Measurements from ENCODE around the gene GNAT3.

Gene GNAT3

DNA sequence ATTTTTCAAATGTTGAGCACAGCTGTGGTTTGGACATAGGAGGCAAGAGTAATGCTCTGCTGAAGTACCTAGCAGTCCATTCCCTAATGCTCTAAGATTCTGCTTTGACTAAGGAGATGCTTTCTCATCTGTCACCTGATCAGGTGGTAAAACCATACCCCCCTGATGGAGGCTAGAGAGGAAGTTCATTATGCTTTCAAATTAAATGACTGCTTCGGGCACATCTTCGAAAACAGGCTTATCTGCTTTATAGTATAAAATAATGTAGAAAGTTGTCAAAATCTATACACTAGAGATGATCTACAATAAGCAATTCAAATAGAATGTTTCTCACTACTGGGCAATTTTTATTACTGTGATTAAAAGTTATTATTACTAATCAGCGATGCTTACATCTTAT, at the start of gene GNAT3:
Gene GNAT3, minus strand, starts transcription at position 101 of the 400 bp plus-strand sequence. CDS start 138 bp downstream, outside the sequence.
- Histone ChIP-seq H3K79me2 (ENCODE audit: control insufficient read depth, insufficient read depth, low read length, unreplicated experiment) (no peaks in the 10 kb centered on the region), H3K4me3 (ENCODE audit: low read depth, low read length) (no peak within 1 kb of the TSS), H3K4me1 (ENCODE audit: control insufficient read depth, insufficient read depth, low read length, unreplicated experiment) (peaks cover 15% of the 10 kb centered on the region), H3K27me3 (ENCODE audit: insufficient read depth, low read length) (no peaks in the 10 kb centered on the region), H2AFZ (ENCODE audit: low read length, unreplicated experiment) (no peak within 1 kb of the TSS), H3K27ac (ENCODE audit: low read depth, low read length) (no peak within 1 kb of the TSS), H3K36me3 (ENCODE audit: insufficient read depth, low read length) (no peaks in the 10 kb centered on the region)

DNA sequence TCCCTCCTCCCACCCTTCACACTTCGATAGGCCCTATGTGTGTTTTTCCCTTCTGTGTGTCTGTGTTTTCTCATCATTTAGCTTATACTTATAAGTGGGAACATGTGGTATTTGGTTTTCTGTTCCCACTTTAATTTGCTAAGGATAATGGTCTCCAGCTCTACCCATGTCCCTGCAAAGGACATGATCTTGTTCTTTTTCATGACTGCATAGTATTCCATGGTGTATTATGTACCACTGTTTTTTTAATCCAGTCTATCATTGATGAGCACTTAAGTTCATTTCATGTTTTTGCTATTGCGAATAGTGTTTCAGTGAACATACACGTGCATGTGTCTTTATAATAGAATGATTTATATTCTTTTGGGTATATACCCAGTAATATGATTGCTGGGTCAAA, 46.3 kb upstream of the GNAT3 start:
- no peaks in the 10 kb centered on the region for H3K36me3 ChIP-seq (ENCODE audit: insufficient read depth, low read length)
- no peaks in the 10 kb centered on the region for H3K27me3 ChIP-seq (ENCODE audit: insufficient read depth, low read length)
- H2AFZ ChIP-seq (ENCODE audit: low read length, unreplicated experiment): no peak overlapping the region
- H3K4me3 ChIP-seq (ENCODE audit: low read depth, low read length): no peak overlapping the region
- no peaks in the 10 kb centered on the region for H3K4me1 ChIP-seq (ENCODE audit: control insufficient read depth, insufficient read depth, low read length, unreplicated experiment)
- H3K79me2 ChIP-seq (ENCODE audit: control insufficient read depth, insufficient read depth, low read length, unreplicated experiment): no peaks in the 10 kb centered on the region
- no peak overlapping the region for H3K27ac ChIP-seq (ENCODE audit: low read depth, low read length)

DNA sequence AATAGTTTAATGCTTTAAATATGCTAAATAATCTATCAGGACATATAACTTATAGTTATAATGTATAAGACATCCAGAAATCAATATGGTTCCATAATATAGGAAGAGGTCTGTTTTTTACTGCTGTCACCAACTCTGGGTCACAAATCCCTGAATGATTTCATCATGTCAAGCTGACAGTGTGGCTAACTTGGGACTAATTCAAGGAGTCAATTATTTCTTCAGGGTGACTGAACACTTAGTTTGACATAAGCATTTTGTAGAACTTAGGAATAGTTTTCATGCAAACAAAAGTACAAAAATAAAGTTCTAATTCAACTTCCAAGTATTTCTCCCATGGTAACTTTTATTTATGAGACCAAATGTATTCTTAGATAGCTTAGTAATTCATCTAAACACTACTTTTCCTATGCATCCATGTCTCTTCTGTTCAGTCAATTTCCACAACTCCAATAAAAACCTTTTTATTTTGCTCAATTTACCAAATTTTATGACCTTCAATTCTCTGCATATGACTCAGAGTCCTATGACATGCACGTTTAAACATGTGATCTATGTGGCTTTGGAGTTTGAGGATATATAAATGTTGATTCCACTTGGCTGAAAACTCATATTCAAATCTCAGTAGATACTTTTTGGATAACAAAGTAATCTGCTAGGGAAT, 40.3 kb upstream of the GNAT3 start:
- Histone ChIP-seq H2AFZ (ENCODE audit: low read length, unreplicated experiment) (no peak overlapping the region), H3K27me3 (ENCODE audit: insufficient read depth, low read length) (no peaks in the 10 kb centered on the region), H3K36me3 (ENCODE audit: insufficient read depth, low read length) (no peaks in the 10 kb centered on the region)

DNA sequence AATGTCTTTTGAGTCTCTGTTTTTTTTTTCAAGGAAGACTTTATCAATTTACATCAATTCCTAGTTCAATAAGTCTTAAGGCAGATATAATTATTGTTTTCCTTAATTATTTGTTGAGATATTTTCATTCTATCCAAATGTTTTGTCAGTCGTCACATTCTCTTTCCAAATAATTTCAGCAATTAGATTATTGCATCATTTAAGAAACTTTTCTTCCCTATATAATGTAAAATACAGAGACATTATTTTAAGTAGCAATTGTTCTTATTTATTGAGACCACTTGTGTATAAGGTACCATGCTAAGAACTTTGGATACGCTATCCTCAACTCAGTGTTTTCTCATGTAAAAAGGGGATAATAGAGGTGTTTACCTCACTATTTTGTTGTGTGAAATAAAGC, 38.1 kb upstream of the GNAT3 start:
- no peak overlapping the region for H3K27ac ChIP-seq (ENCODE audit: low read depth, low read length)
- H3K36me3 ChIP-seq (ENCODE audit: insufficient read depth, low read length): no peaks in the 10 kb centered on the region
- peaks cover 25% of the 10 kb centered on the region for H3K4me1 ChIP-seq (ENCODE audit: control insufficient read depth, insufficient read depth, low read length, unreplicated experiment)

More for the DNA sequence above, 40.3 kb upstream of the GNAT3 start:
- no peaks in the 10 kb centered on the region for H3K79me2 ChIP-seq (ENCODE audit: control insufficient read depth, insufficient read depth, low read length, unreplicated experiment)
- H3K4me3 ChIP-seq (ENCODE audit: low read depth, low read length): no peak overlapping the region; the same call in 1 of the 2 replicates
- peaks cover 25% of the 10 kb centered on the region for H3K4me1 ChIP-seq (ENCODE audit: control insufficient read depth, insufficient read depth, low read length, unreplicated experiment)
- peak overlapping the region; percentile 40; the same call in 1 of the 2 replicates for H3K27ac ChIP-seq (ENCODE audit: low read depth, low read length)

DNA sequence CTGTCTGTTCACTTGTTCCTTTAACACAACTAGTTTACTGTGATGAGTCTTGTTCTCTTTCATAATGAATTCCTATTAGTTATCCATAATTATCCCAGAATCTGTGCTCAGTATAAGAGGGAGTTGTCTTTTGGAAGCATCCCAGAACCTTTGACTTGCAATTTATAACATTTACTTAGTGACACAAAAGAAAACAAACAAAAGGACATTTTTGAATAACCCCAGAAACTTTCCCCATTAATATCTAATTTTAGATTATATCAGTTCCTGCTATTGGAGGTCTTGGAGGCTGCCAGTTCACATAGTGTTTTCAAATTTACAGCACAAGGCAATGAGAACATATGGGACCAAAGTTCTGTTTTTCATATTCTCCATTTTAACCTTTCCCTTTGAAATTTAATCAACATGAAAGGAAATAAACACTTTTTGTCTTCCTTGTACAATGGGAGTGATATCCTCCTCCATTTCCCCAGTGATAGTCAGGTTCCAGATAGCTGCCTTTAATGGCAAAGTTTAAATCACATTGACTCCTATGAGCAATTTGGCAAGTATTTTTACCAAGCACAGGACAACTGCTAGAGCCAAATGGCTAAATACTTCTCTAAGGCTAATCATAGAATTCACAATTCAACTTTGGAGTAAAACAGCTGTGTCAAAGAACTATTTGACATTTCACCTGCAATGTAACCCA, 37.1 kb upstream of the GNAT3 start:
- Histone ChIP-seq H3K4me3 (ENCODE audit: low read depth, low read length) (no peak overlapping the region), H3K4me1 (ENCODE audit: control insufficient read depth, insufficient read depth, low read length, unreplicated experiment) (peaks cover 25% of the 10 kb centered on the region), H3K27ac (ENCODE audit: low read depth, low read length) (no peak overlapping the region), H3K36me3 (ENCODE audit: insufficient read depth, low read length) (no peaks in the 10 kb centered on the region), H3K79me2 (ENCODE audit: control insufficient read depth, insufficient read depth, low read length, unreplicated experiment) (no peaks in the 10 kb centered on the region), H3K27me3 (ENCODE audit: insufficient read depth, low read length) (no peaks in the 10 kb centered on the region), H2AFZ (ENCODE audit: low read length, unreplicated experiment) (peak overlapping the region; percentile 2)

More for the DNA sequence above, 38.1 kb upstream of the GNAT3 start:
- no peak overlapping the region for H2AFZ ChIP-seq (ENCODE audit: low read length, unreplicated experiment)
- no peak overlapping the region for H3K4me3 ChIP-seq (ENCODE audit: low read depth, low read length)
- H3K27me3 ChIP-seq (ENCODE audit: insufficient read depth, low read length): no peaks in the 10 kb centered on the region
- H3K79me2 ChIP-seq (ENCODE audit: control insufficient read depth, insufficient read depth, low read length, unreplicated experiment): no peaks in the 10 kb centered on the region

DNA sequence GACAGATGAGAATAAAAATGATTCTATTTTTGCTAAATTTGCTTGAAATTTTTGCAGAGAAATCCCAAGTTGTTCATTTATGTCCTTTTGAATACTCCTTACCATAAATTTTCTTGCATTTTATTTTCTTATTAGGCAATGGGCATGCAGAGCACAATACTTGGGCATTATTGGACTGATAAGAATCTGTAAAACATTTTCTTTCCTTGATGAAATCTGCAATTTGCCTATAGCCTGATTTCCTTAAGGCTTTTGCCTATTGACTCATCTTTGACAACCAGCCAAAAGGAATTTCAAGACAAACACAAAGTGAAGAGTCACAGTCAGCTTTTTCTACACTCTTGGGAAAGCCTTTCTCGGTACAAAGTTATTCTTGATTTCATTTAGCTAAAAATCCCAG, 30.5 kb upstream of the GNAT3 start:
- Histone ChIP-seq H3K4me1 (ENCODE audit: control insufficient read depth, insufficient read depth, low read length, unreplicated experiment) (peaks cover 18% of the 10 kb centered on the region), H3K27ac (ENCODE audit: low read depth, low read length) (peak overlapping the region; percentile 80), H3K79me2 (ENCODE audit: control insufficient read depth, insufficient read depth, low read length, unreplicated experiment) (no peaks in the 10 kb centered on the region), H3K4me3 (ENCODE audit: low read depth, low read length) (peak overlapping the region; percentile 7; the same call in 1 of the 2 replicates), H2AFZ (ENCODE audit: low read length, unreplicated experiment) (no peak overlapping the region), H3K36me3 (ENCODE audit: insufficient read depth, low read length) (no peaks in the 10 kb centered on the region), H3K27me3 (ENCODE audit: insufficient read depth, low read length) (no peaks in the 10 kb centered on the region)

DNA sequence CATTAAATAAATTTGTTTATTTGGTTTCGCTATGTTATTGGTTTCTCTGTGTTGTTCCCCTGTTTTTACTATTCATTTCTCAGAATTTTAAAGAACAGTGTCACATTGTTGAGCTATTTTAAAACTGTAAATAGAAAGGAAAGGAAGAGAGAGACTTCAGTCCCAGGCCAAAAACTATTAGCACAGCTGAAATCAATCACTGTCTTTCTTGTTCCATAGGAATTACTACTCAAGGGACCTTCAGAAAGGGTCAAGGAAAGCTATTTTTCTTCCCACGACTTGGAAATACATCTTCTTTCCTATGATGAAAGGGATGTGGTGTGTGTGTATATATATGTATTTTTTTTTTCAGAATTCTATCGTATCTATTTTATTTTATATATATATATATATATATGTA, 29.0 kb upstream of the GNAT3 start:
- Histone ChIP-seq H3K27ac (ENCODE audit: low read depth, low read length) (no peak overlapping the region), H3K79me2 (ENCODE audit: control insufficient read depth, insufficient read depth, low read length, unreplicated experiment) (no peaks in the 10 kb centered on the region), H3K4me3 (ENCODE audit: low read depth, low read length) (no peak overlapping the region), H2AFZ (ENCODE audit: low read length, unreplicated experiment) (no peak overlapping the region), H3K27me3 (ENCODE audit: insufficient read depth, low read length) (no peaks in the 10 kb centered on the region), H3K4me1 (ENCODE audit: control insufficient read depth, insufficient read depth, low read length, unreplicated experiment) (peaks cover 18% of the 10 kb centered on the region), H3K36me3 (ENCODE audit: insufficient read depth, low read length) (no peaks in the 10 kb centered on the region)

DNA sequence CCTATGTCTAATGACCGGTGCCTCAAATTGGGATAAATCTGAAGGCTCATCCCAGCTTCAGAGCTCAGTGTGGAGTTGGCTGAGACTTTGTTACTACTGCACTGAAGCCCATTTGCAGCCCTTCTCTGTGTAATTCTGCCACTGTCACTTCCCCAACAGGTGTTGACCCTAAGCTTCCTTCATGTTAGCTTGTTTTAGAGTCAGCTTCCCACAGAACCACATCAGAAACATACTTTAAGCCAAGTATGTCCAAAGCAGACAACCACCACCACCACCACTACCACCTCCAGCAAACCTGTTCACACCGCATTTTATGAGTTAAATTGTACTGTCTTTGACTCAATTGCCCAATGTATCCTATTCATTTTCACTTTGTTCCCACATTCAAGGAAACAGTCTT, 25.2 kb upstream of the GNAT3 start:
- Histone ChIP-seq H3K27ac (ENCODE audit: low read depth, low read length) (no peak overlapping the region), H3K36me3 (ENCODE audit: insufficient read depth, low read length) (no peaks in the 10 kb centered on the region), H3K4me1 (ENCODE audit: control insufficient read depth, insufficient read depth, low read length, unreplicated experiment) (peaks cover 7% of the 10 kb centered on the region), H3K4me3 (ENCODE audit: low read depth, low read length) (no peak overlapping the region), H3K79me2 (ENCODE audit: control insufficient read depth, insufficient read depth, low read length, unreplicated experiment) (no peaks in the 10 kb centered on the region), H3K27me3 (ENCODE audit: insufficient read depth, low read length) (no peaks in the 10 kb centered on the region), H2AFZ (ENCODE audit: low read length, unreplicated experiment) (no peak overlapping the region)

DNA sequence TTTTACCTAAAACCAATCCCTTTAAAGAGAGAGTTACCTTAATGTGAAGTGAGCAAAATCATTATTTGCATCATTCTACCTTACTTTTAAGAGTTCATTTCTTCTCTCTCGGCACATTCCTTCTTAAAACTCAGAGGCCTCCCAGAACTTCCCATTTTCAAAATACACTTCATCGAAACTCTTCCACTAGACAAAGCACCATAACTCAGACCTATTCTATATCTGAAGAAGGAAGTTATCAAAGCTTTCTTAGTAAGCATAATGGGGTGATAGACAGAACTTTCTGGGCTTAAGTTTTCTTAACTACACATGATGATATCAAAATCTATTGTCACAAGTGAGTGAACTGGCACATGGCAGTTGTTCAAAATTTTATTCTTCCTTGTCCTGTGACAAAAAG, 24.6 kb upstream of the GNAT3 start:
- Histone ChIP-seq H2AFZ (ENCODE audit: low read length, unreplicated experiment) (no peak overlapping the region), H3K36me3 (ENCODE audit: insufficient read depth, low read length) (no peaks in the 10 kb centered on the region), H3K4me3 (ENCODE audit: low read depth, low read length) (no peak overlapping the region), H3K27me3 (ENCODE audit: insufficient read depth, low read length) (no peaks in the 10 kb centered on the region), H3K79me2 (ENCODE audit: control insufficient read depth, insufficient read depth, low read length, unreplicated experiment) (no peaks in the 10 kb centered on the region), H3K27ac (ENCODE audit: low read depth, low read length) (no peak overlapping the region), H3K4me1 (ENCODE audit: control insufficient read depth, insufficient read depth, low read length, unreplicated experiment) (peaks cover 2% of the 10 kb centered on the region)

DNA sequence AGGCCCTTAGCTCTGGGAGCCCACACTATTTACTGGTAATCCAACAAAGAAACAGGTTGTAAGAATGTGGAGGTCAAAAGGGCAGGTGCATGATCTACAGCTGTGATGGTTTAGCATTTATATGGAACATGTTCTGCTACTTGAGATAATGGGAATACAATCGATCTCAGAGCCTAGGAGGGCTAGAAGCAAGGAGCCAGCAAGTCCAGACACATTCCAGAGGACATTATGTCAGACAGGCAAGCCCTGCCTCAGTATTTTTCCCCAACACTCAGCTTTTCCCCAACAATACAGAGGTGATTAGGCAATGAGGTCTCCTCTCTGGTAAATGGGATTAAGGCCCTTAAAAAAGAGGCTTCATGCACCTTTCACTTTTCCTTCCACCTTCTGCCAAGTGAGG, 21.4 kb upstream of the GNAT3 start:
- H3K4me3 ChIP-seq (ENCODE audit: low read depth, low read length): no peak overlapping the region
- no peaks in the 10 kb centered on the region for H3K79me2 ChIP-seq (ENCODE audit: control insufficient read depth, insufficient read depth, low read length, unreplicated experiment)
- H3K36me3 ChIP-seq (ENCODE audit: insufficient read depth, low read length): no peaks in the 10 kb centered on the region
- H3K27me3 ChIP-seq (ENCODE audit: insufficient read depth, low read length): no peaks in the 10 kb centered on the region
- no peaks in the 10 kb centered on the region for H3K4me1 ChIP-seq (ENCODE audit: control insufficient read depth, insufficient read depth, low read length, unreplicated experiment)
- H3K27ac ChIP-seq (ENCODE audit: low read depth, low read length): no peak overlapping the region
- no peak overlapping the region for H2AFZ ChIP-seq (ENCODE audit: low read length, unreplicated experiment)

DNA sequence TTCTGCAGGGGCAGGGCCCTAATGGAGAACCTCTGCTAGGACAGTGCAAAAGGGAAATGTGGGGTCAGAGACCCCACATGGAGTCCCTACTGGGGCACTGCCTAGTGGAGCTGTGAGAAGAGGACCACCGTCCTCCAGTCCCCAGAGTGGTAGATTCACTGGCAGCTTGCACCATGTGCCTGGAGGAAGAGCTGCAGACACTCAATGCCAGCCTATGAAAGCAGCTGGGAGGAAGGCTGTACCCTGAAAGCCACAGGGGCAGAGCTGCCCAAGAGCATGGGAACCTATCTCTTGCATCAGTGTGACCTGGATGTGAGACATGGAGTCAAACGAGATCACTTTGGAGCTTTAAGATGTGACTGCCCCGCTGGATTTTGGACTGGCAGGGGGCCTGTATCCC, 20.3 kb upstream of the GNAT3 start:
- Histone ChIP-seq H3K79me2 (ENCODE audit: control insufficient read depth, insufficient read depth, low read length, unreplicated experiment) (no peaks in the 10 kb centered on the region), H3K36me3 (ENCODE audit: insufficient read depth, low read length) (no peaks in the 10 kb centered on the region), H3K27me3 (ENCODE audit: insufficient read depth, low read length) (no peaks in the 10 kb centered on the region), H3K4me3 (ENCODE audit: low read depth, low read length) (no peak overlapping the region), H3K4me1 (ENCODE audit: control insufficient read depth, insufficient read depth, low read length, unreplicated experiment) (no peaks in the 10 kb centered on the region), H3K27ac (ENCODE audit: low read depth, low read length) (no peak overlapping the region), H2AFZ (ENCODE audit: low read length, unreplicated experiment) (no peak overlapping the region)

All from ACC112 (cell line).